ENCODE measurements around the gene IFRD1.

The IFRD1 gene, protein sequence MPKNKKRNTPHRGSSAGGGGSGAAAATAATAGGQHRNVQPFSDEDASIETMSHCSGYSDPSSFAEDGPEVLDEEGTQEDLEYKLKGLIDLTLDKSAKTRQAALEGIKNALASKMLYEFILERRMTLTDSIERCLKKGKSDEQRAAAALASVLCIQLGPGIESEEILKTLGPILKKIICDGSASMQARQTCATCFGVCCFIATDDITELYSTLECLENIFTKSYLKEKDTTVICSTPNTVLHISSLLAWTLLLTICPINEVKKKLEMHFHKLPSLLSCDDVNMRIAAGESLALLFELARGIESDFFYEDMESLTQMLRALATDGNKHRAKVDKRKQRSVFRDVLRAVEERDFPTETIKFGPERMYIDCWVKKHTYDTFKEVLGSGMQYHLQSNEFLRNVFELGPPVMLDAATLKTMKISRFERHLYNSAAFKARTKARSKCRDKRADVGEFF

DNA sequence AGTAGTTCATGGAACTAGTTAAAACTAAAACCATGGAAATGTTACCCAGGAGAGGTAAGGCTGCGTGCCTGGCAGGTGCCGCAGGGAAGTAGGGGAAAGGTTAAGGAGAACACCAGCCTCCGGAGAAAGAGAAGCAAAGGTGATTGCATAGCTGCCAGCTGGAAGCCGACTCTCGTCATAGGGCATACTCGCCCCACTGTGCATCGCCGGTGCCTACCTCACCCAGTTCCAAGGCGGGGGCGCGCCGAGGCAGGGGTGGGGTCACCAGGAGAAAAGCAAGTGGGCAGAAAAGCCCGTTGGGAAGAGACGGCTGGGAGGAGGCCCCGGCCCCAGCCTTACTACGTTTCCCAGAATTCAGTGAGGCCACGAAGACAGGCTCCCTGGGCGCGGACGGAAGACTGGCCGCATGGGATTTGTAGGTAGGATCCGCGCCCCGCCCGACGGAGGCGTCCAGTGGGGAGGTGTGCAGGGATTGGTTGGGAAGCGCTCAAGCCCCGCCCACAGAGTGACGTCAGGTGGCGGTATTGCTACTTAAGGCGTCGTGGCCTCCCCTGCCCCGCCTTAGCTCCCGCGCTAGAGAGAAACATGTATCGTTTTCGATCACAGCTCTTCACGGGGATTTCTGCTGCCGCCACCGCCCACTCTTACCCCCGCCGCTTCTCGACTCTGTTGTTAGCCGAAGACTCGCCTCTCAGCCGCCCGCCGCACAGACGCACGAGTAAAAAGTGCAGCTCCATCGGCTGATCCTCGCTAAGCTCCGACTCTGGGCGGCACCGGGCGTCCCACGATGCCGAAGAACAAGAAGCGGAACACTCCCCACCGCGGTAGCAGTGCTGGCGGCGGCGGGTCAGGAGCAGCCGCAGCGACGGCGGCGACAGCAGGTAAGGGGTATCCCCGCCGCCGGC is at the start of gene IFRD1:
TSS of gene IFRD1 (plus strand) at position 559 of the 905 bp plus-strand sequence. CDS start at position 788, 229 bp downstream.
- TF ChIP-seq ZBTB7A (IDR thresholded peaks at IDR 0.05; ENCODE audit: low read depth) = no peak; the same call in 1 of the 2 replicates
- peak; percentile 20; the same call in 1 of the 2 replicates for TF ChIP-seq YY1 (IDR thresholded peaks at IDR 0.05; ENCODE audit: low read depth)
- TF ChIP-seq TEAD4 (IDR thresholded peaks at IDR 0.05) = peak; percentile 14; the same call in 1 of the 2 replicates
- peak; percentile 50; the same call in 1 of the 2 replicates for TF ChIP-seq EGR1 (IDR thresholded peaks at IDR 0.05)
- TF ChIP-seq, protein P1, sequence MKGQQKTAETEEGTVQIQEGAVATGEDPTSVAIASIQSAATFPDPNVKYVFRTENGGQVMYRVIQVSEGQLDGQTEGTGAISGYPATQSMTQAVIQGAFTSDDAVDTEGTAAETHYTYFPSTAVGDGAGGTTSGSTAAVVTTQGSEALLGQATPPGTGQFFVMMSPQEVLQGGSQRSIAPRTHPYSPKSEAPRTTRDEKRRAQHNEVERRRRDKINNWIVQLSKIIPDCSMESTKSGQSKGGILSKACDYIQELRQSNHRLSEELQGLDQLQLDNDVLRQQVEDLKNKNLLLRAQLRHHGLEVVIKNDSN (IDR thresholded peaks at IDR 0.05) = no peak; the same call in 1 of the 2 replicates
- TF ChIP-seq TAF1 (IDR thresholded peaks at IDR 0.05; ENCODE audit: low read depth) = peak; percentile 80
- TF ChIP-seq FOXM1 (IDR thresholded peaks at IDR 0.05; ENCODE audit: borderline replicate concordance, low read depth) = no peak
- TF ChIP-seq CREB1 (IDR thresholded peaks at IDR 0.05; ENCODE audit: low read depth) = peak; percentile 80
- no peak for TF ChIP-seq RAD21 (IDR thresholded peaks at IDR 0.05; ENCODE audit: low read depth)
- peak; percentile 19; the same call in 1 of the 2 replicates for TF ChIP-seq TCF12 (IDR thresholded peaks at IDR 0.05; ENCODE audit: low read depth)

DNA sequence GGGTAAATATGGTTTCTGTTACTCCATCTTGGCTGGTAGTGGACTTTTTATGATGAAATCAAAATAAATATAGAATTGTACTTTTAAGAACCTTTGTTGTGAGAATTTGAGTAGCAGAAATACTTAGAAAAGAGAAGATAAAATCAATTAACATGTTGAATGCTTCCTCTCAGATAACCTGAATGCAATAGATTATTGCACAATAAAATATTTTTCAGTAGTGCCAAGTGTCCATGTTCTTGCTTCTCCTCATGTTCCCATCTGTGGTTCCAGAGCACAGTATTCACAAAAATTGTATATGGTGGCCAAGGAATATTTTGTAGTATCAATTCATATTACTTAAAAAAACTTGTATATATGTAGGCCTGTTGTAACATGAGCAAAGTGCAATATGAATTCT is 45.9 kb upstream of the IFRD1 start:
- TF ChIP-seq EP300 (IDR thresholded peaks at IDR 0.05; ENCODE audit: borderline replicate concordance) = no peak
- no peak for TF ChIP-seq ZBTB7A (IDR thresholded peaks at IDR 0.05; ENCODE audit: low read depth)
- no peak for TF ChIP-seq TCF12 (IDR thresholded peaks at IDR 0.05; ENCODE audit: low read depth)
- TF ChIP-seq EGR1 (IDR thresholded peaks at IDR 0.05) = no peak
- TF ChIP-seq YY1 (IDR thresholded peaks at IDR 0.05; ENCODE audit: low read depth) = no peak
- no peak for TF ChIP-seq FOXM1 (IDR thresholded peaks at IDR 0.05; ENCODE audit: borderline replicate concordance, low read depth)
- TF ChIP-seq, protein P1 (IDR thresholded peaks at IDR 0.05) = no peak
- TF ChIP-seq CEBPB (IDR thresholded peaks at IDR 0.05) = no peak
- TF ChIP-seq CREB1 (IDR thresholded peaks at IDR 0.05; ENCODE audit: low read depth) = no peak
- TF ChIP-seq NFIC (IDR thresholded peaks at IDR 0.05) = no peak
- TF ChIP-seq TAF1 (IDR thresholded peaks at IDR 0.05; ENCODE audit: low read depth) = no peak
- TF ChIP-seq TEAD4 (IDR thresholded peaks at IDR 0.05) = no peak
- TF ChIP-seq RAD21 (IDR thresholded peaks at IDR 0.05; ENCODE audit: low read depth) = no peak
- TF ChIP-seq, protein P2, sequence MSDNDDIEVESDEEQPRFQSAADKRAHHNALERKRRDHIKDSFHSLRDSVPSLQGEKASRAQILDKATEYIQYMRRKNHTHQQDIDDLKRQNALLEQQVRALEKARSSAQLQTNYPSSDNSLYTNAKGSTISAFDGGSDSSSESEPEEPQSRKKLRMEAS (IDR thresholded peaks at IDR 0.05) = no peak
- TF ChIP-seq, protein P3, sequence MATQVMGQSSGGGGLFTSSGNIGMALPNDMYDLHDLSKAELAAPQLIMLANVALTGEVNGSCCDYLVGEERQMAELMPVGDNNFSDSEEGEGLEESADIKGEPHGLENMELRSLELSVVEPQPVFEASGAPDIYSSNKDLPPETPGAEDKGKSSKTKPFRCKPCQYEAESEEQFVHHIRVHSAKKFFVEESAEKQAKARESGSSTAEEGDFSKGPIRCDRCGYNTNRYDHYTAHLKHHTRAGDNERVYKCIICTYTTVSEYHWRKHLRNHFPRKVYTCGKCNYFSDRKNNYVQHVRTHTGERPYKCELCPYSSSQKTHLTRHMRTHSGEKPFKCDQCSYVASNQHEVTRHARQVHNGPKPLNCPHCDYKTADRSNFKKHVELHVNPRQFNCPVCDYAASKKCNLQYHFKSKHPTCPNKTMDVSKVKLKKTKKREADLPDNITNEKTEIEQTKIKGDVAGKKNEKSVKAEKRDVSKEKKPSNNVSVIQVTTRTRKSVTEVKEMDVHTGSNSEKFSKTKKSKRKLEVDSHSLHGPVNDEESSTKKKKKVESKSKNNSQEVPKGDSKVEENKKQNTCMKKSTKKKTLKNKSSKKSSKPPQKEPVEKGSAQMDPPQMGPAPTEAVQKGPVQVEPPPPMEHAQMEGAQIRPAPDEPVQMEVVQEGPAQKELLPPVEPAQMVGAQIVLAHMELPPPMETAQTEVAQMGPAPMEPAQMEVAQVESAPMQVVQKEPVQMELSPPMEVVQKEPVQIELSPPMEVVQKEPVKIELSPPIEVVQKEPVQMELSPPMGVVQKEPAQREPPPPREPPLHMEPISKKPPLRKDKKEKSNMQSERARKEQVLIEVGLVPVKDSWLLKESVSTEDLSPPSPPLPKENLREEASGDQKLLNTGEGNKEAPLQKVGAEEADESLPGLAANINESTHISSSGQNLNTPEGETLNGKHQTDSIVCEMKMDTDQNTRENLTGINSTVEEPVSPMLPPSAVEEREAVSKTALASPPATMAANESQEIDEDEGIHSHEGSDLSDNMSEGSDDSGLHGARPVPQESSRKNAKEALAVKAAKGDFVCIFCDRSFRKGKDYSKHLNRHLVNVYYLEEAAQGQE (IDR thresholded peaks at IDR 0.05; ENCODE audit: low read depth) = no peak

DNA sequence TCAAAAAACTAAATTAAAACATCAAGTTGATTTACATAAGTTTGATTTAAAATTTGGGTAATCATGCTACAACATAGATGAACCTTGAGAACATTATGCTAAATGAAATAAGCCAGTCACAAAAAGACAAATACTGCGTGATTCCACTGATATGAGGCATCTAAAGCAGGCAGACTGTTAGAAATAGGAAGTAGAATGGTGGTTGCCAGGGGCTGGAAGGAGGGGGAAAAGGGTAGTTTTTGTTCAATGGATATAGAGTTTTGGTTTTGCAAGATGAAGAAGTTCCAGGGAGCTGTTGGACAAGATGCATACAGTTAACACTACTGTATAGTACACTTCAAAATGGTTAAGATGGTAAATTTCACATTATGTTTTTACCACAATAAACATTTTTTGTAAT is 45.0 kb upstream of the IFRD1 start:
- TF ChIP-seq NFIC (IDR thresholded peaks at IDR 0.05) (no peak), YY1 (IDR thresholded peaks at IDR 0.05; ENCODE audit: low read depth) (no peak), EP300 (IDR thresholded peaks at IDR 0.05; ENCODE audit: borderline replicate concordance) (no peak), FOXM1 (IDR thresholded peaks at IDR 0.05; ENCODE audit: borderline replicate concordance, low read depth) (no peak), ZBTB7A (IDR thresholded peaks at IDR 0.05; ENCODE audit: low read depth) (no peak), RAD21 (IDR thresholded peaks at IDR 0.05; ENCODE audit: low read depth) (no peak)
- TF ChIP-seq, protein P2 (IDR thresholded peaks at IDR 0.05) = no peak
- TF ChIP-seq, protein P3 (IDR thresholded peaks at IDR 0.05; ENCODE audit: low read depth) = no peak

DNA sequence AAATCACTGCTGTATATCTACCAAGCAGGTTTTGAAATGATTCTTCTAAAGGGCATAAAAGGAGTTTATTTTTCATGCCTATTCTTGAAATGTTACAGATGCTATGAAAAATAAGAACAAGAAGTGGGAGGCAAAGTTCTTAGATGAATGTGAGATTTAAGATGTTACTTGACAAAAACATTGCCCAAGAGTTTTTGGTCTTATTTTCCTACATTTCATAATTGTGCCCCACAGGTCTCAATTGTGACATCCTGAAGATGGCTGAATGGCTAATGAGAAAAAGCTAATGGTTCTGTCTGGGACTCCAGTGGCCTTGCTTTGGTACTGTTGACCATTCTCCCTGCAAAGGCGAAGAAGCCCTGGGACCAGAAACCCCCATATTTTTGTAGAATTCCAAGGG is 43.0 kb upstream of the IFRD1 start:
- TF ChIP-seq, protein P1 (IDR thresholded peaks at IDR 0.05) = no peak
- no peak for TF ChIP-seq RAD21 (IDR thresholded peaks at IDR 0.05; ENCODE audit: low read depth)
- TF ChIP-seq, protein P2 (IDR thresholded peaks at IDR 0.05) = no peak
- no peak for TF ChIP-seq CEBPB (IDR thresholded peaks at IDR 0.05)
- no peak for TF ChIP-seq EGR1 (IDR thresholded peaks at IDR 0.05)
- no peak for TF ChIP-seq TEAD4 (IDR thresholded peaks at IDR 0.05)
- no peak for TF ChIP-seq TAF1 (IDR thresholded peaks at IDR 0.05; ENCODE audit: low read depth)
- TF ChIP-seq TCF12 (IDR thresholded peaks at IDR 0.05; ENCODE audit: low read depth) = no peak
- no peak for TF ChIP-seq EP300 (IDR thresholded peaks at IDR 0.05; ENCODE audit: borderline replicate concordance)
- TF ChIP-seq YY1 (IDR thresholded peaks at IDR 0.05; ENCODE audit: low read depth) = no peak
- no peak for TF ChIP-seq CREB1 (IDR thresholded peaks at IDR 0.05; ENCODE audit: low read depth)
- TF ChIP-seq NFIC (IDR thresholded peaks at IDR 0.05) = no peak
- TF ChIP-seq, protein P3 (IDR thresholded peaks at IDR 0.05; ENCODE audit: low read depth) = no peak
- TF ChIP-seq ZBTB7A (IDR thresholded peaks at IDR 0.05; ENCODE audit: low read depth) = no peak
- TF ChIP-seq FOXM1 (IDR thresholded peaks at IDR 0.05; ENCODE audit: borderline replicate concordance, low read depth) = no peak
